Measurements from ENCODE around the gene HADHB.
"Not testable (repeated sequence)": the region's sequence is repeated elsewhere in the genome, so short reads cannot be mapped to it uniquely, and the experiment has no call there.

HADHB gene

DNA sequence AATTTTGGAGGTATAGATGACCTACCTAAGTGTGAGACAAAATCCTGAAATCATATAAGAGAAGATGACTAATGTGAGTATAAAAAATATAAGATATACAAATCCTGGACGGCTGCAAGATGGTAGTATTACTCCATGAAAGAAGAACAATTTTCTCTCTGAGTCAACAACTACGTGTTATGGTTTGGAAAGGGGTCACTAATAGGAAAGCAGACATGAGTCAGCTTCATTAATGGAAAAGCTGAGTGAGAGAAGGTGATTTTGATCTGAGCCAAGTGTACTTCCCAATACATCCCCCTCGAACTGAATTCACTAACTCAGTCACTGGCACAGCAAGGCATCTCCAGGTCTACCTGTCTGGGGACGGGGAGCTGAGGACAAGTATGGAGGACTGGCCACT lies 81.1 kb downstream of the HADHB start:
- no peak for FAIRE-seq
- no peak for DNase-seq (ENCODE audit: extremely low spot score, insufficient read length, low read depth)

GRCh38 chr2:26326514-26326913 lies 81.8 kb downstream of the HADHB start:
- FAIRE-seq (no peak), DNase-seq (ENCODE audit: extremely low spot score, insufficient read length, low read depth) (no peak)

DNA sequence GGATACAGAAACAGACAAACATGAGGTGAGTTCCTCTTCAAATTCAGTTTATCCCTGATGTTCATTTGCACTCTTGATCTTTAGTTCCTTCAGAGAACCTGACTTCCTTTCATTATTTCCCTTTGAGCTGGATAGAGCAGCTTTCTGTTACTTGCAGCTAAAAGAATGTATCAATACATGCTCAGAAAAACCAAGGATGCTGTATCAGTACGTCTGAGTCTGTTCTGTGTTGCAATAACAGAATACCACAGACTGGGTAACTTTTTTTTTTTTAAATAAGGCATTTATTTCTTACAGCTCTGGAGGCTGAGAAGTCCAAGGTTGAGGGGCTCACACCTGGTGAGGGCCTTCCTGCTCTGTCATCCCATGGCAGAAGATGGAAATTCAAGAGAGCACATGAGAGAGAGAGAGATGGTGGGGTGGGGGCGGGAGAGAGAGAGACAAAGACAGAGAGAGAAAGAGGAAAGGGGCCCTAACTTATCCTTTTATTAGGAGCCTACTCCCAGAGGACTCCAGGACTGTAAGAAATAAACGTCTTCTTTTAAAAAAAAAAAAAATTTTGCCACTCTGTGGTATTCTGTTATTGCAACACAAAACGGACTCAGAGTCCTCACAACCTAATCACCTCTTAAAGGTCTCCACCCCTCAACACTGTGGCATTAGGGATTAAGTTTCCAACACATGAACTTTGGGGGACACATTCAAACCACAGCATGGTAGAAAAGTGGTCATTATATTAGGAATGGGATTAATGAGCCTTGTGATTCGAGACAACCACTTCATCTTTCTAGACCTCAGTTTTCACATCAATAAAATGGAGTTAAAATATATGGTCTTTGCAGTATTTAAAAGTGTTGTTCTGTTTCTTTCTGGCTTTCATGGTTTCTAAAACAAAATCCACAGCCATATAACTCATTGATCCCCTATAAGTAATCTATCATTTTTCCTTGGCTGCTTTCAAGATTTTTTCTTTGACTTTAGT lies 82.8 kb downstream of the HADHB start:
- no peak for FAIRE-seq
- DNase-seq (ENCODE audit: extremely low spot score, insufficient read length, low read depth), result no peak

GRCh38 chr2:26329083-26329482 lies 84.3 kb downstream of the HADHB start:
- not testable (repeated sequence) for FAIRE-seq

DNA sequence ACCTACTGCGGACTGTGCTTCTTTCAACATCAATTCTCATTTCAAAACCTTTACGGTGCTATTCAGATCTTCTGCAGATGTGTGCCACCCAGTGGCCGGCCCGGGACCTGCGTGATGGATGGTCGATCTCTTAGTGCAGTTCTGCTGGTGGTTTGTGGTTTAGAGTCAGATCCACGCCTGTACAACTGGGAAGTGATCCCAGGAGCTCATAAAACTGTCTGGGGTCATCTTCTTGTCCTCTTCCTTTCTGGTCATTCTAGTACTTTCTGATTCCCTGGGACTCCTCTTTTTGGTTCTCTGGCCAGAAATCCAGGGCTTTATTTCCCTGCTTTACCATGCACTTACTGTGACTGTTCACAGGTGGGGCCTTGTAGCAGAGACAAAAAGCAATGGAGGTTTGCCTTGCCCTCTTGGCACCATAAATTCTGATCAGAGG lies 85.4 kb downstream of the HADHB start:
- peak; percentile 87 for FAIRE-seq
- peak; percentile 60 for DNase-seq (ENCODE audit: extremely low spot score, insufficient read length, low read depth)

More at GRCh38 chr2:26329083-26329482, 84.3 kb downstream of the HADHB start:
- DNase-seq (ENCODE audit: extremely low spot score, insufficient read length, low read depth), result not testable (repeated sequence)

- FAIRE-seq, result no peak
- no peak for DNase-seq (ENCODE audit: extremely low spot score, insufficient read length, low read depth)
Observed at GRCh38 chr2:26330604-26331003, 85.9 kb downstream of the HADHB start.

- not testable (repeated sequence) for DNase-seq (ENCODE audit: extremely low spot score, insufficient read length, low read depth); FAIRE-seq
Observed at GRCh38 chr2:26331321-26331720, 86.6 kb downstream of the HADHB start.

DNA sequence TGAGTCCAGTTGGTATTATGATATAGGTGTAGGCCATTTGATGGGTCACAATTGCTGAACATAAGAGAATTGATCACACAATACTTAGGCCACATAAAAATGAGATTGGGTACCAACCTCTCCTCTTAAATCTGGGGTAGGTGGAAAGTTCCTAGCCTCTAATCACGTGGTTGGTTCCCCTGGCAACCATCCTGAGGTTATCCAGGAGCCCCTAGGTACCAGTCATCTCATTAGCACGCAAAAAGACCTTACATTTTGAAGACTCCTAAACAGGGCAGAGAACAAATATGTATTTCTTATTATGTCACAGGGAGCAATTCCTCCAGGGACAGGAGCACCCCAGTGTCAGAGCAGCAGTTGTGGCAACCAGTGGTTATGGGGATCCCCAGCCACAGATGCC lies 88.6 kb downstream of the HADHB start:
- no peak for FAIRE-seq
- no peak for DNase-seq (ENCODE audit: extremely low spot score, insufficient read length, low read depth)

DNA sequence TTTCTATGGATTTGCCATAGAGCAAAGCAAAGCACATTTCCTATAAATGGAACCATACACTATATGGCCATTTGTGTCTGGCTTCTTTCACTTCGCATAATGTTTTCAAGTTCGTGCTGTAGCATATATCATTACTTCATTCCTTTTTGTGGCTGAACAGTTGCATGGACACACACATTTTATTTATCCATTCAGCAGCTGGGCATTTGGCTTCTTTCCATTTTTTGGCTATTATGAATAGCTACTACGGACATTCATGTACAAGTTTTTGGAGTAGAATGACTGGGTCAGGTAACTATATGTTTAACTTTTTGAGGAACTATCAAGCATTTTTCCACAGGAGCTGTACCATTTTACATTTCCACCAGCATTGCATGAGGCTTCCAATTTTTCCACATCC lies 90.5 kb downstream of the HADHB start:
- FAIRE-seq, result no peak
- no peak for DNase-seq (ENCODE audit: extremely low spot score, insufficient read length, low read depth)

GRCh38 chr2:26336719-26337118 lies 92.0 kb downstream of the HADHB start:
- FAIRE-seq (no peak), DNase-seq (ENCODE audit: extremely low spot score, insufficient read length, low read depth) (no peak)

DNA sequence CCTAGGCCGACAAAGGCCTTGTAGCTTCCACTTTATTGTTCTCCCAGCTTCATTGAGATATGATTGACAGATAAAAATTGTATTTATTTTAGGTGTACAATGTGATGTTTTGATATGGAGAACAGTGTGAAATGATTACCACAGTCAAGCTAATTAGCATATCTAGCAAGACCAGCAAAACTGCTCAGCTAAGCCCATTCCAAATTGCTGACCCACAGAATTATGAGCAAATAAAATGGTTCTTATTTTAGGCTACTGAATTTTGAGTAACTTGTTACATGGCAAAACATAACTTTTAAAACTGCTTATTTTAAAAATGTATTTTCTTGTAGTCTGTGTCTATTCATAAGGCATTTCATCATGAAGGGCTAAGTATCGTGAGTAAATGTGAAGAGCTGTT lies 92.6 kb downstream of the HADHB start:
- FAIRE-seq (no peak), DNase-seq (ENCODE audit: extremely low spot score, insufficient read length, low read depth) (no peak)
